Left ventricle myocardium superior (tissue), 1 donor: Measurements from ENCODE around the gene RAB9A. TPM values are rescaled to one million over a fixed set of nuclear protein-coding genes. Genes with fewer than 3 reads are reported as not detected.
"Not testable (repeated sequence)": the region's sequence is repeated elsewhere in the genome, so short reads cannot be mapped to it uniquely, and the experiment has no call there.

Experiments
- ATAC-seq: fragments of 200-7000 bp; cut with Tn5 transposase; one replicate; pipeline ENCODE4 v1.9.1; 2020; ENCODE audit warnings: mild to moderate bottlenecking, moderate library complexity
- DNase-seq: peaks from one replicate; pipeline ENCODE4 v3.0.0-alpha.2; 2020
- intact Hi-C: fragments of 100-400 bp; cut with micrococcal nuclease; formaldehyde crosslinking; loops from one replicate; pipeline ENCODE4 v1.11.0; 2022
- total RNA-seq: library from RNA; stranded (reverse); fragmentation: NEBNext Ultra II Directional; extraction: Animal tissue kit (Norgen Biotek cat#: 25700); gene quantifications from one replicate; pipeline ENCODE4 v1.2.1, GENCODE V29; 2021
- donor health status: DM: no; HTN: yes; CAD: no; lungs with severe emphysema.

RAB9A gene
- total RNA-seq, 1 donor from 2014 or later, result 25.1 TPM

GRCh38 chrX:13694983-13695382, 6.1 kb downstream of the RAB9A start:
- intact Hi-C loops, result no loop called here
- ATAC-seq, result no peak

GRCh38 chrX:13695601-13696115, 6.7 kb downstream of the RAB9A start:
- ATAC-seq (no peak), DNase-seq (no peak)
- intact Hi-C loops, result no loop called here

More at GRCh38 chrX:13694983-13695382, 6.1 kb downstream of the RAB9A start:
- no peak for DNase-seq

GRCh38 chrX:13697455-13697854, 8.5 kb downstream of the RAB9A start:
- no peak for DNase-seq
- intact Hi-C loops, result no loop called here
- no peak for ATAC-seq

GRCh38 chrX:13697976-13698375, 9.0 kb downstream of the RAB9A start:
- ATAC-seq (no peak), DNase-seq (no peak)
- intact Hi-C loops, result no loop called here

- DNase-seq (no peak), ATAC-seq (no peak)
- intact Hi-C loops, result no loop called here
Observed at GRCh38 chrX:13698432-13698831, 9.5 kb downstream of the RAB9A start.

- no peak for DNase-seq
- peak; percentile 78 for ATAC-seq
- intact Hi-C loops, result no loop called here
Observed at GRCh38 chrX:13699183-13699826, 10.4 kb downstream of the RAB9A start.

- ATAC-seq (no peak), DNase-seq (no peak)
- intact Hi-C loops, result no loop called here
Observed at GRCh38 chrX:13700380-13700779, 11.5 kb downstream of the RAB9A start.

GRCh38 chrX:13702111-13702789, 13.3 kb downstream of the RAB9A start:
- ATAC-seq (no peak), DNase-seq (no peak)
- intact Hi-C loops, result no loop called here

GRCh38 chrX:13703135-13703534, 14.2 kb downstream of the RAB9A start:
- ATAC-seq, result no peak
- intact Hi-C loops, result no loop called here

GRCh38 chrX:13703589-13703988, 14.7 kb downstream of the RAB9A start:
- DNase-seq (no peak), ATAC-seq (no peak)
- intact Hi-C loops, result no loop called here

More at GRCh38 chrX:13703135-13703534, 14.2 kb downstream of the RAB9A start:
- no peak for DNase-seq

- intact Hi-C loops, result no loop called here
- ATAC-seq, result peak; percentile 26
- DNase-seq, result no peak
Observed at GRCh38 chrX:13711141-13711540, 22.2 kb downstream of the RAB9A start.

- ATAC-seq (no peak), DNase-seq (no peak)
- intact Hi-C loops, result no loop called here
Observed at GRCh38 chrX:13716455-13716854, 27.5 kb downstream of the RAB9A start.

- DNase-seq (no peak), ATAC-seq (no peak)
- intact Hi-C loops, result no loop called here
Observed at GRCh38 chrX:13716905-13717304, 28.0 kb downstream of the RAB9A start.

GRCh38 chrX:13717700-13718472, 29.0 kb downstream of the RAB9A start:
- intact Hi-C loops, result no loop called here
- peak; percentile 49 for DNase-seq
- ATAC-seq, result peak; percentile 72

GRCh38 chrX:13719192-13719856, 30.4 kb downstream of the RAB9A start:
- intact Hi-C loops, result no loop called here
- ATAC-seq (no peak), DNase-seq (no peak)

GRCh38 chrX:13721371-13721770, 32.4 kb downstream of the RAB9A start:
- ATAC-seq (no peak), DNase-seq (no peak)
- intact Hi-C loops, result no loop called here

GRCh38 chrX:13721819-13722519, 33.0 kb downstream of the RAB9A start:
- intact Hi-C loops, result no loop called here
- ATAC-seq (peak; percentile 60), DNase-seq (no peak)

- intact Hi-C loops, ATAC-seq, DNase-seq: not testable (repeated sequence)
Observed at GRCh38 chrX:13724878-13725277, 36.0 kb downstream of the RAB9A start.

- ATAC-seq, DNase-seq, intact Hi-C loops: not testable (repeated sequence)
Observed at GRCh38 chrX:13726583-13726982, 37.7 kb downstream of the RAB9A start.
